ENCODE results near the gene KDM6A.
"Not testable (repeated sequence)": the region's sequence is repeated elsewhere in the genome, so short reads cannot be mapped to it uniquely, and the experiment has no call there.

Gene KDM6A

DNA sequence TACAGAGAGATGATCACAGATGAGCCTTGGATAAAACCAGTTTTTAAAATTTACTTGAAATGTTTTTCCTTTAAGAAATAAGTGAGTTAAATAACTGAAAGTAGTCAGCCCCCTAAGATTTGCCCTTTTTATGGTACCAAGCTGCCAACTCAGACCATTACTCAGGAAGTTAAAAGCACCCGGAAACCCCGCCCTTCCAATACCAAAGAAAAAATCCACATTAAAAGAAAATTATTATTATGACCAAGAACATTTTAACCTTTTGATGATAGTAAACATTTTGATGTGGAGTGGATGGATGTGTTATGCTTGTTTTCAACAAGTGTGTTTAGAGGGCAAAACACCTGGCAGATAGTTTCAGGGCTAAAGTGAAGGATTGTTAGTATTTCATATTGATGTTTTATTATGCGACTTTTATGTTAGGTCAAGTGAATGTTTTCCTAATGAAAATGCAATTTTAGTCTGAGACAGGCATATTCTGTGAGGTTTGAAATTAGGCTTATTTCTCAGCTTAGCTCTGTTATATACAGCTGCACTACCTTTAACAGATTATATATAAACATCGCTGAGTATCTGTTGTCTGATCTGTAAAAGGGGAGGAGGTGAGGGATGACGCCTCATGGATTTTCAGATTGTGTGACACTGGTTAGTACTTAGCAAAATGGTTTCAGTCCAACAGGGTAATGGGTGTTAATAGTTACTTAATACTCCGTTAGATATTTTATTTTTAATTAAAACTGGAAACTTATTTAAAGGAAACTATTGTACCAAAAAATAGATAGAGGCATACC is 89.0 kb downstream of the KDM6A start:
- no peak for DNase-seq (ENCODE audit: low read depth, low spot score)

DNA sequence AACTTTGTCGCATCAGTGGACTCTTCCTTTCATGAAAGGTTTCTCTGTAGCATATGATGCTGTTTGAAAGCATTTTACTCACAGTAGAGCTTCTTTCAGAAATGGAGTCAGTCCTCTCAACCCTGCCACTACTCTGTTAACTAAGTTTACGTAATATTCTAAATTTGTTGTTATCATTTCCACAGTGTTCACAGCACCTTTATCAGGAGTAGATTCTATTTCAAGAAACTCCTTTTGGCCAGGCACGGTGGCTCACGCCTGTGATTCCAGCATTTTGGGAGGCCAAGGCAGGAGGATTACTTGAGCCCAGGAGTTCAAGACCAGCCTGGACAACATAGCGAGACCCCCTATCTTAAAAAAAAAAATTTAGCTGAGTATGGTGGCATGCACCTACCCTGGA is 90.0 kb downstream of the KDM6A start:
- DNase-seq (ENCODE audit: low read depth, low spot score): no peak

DNA sequence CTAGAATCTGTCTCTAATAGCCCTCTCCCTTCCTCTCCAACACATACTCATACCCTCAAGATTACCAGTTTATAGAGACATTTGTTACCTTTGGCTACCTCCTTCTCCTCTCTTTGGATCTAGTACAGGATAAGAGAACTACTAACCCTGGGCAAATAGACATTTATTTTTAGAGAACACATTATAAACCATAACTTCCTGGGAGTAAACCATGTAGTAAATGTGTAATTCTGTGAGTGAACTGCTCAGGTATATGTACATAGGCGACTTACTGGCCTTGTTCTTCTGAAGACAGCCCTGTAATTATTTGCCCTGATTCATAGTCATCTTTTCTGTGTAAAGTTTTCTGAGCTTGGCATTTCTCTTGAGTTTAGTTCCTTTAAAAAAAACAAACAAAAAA is 94.2 kb downstream of the KDM6A start:
- no peak for DNase-seq (ENCODE audit: low read depth, low spot score)

DNA sequence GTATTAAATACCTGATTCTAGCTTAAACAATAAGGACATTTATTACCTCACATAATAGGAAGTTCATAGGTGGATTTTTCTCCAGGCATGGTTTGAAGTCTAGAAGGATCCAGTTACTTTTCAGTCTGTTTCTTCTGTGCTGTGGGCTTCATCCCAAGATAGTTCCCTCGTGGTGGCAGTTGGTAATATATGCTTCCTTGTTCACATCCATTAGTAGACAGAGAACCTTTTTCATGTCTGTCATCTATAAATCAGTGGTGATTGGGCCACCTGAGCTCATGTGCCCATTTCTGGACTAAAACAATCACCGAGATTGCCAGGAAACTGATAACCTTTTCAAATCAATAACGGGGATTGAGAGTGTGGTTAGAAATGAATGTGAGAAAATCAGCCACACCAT is 97.7 kb downstream of the KDM6A start:
- no peak for DNase-seq (ENCODE audit: low read depth, low spot score)

DNA sequence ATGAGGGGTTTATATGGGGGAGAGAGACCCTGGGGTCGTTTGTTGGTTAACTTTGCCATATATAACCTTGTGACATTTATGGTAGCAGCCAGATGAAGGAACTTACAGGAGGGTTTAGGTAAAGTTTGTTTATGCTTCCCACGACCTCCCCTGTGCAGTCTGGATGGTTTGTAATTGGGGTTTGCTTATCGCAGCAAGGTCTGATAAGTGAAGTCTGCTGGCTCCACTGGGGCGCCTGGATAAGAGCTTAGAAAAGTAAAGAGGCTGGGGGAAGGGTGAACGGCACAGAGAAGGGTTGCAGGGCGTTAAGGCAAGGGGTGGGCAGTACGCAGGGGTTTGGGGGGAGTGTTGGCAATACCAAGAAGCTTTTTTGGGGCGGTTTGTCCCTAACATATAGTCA is 98.7 kb downstream of the KDM6A start:
- no peak for DNase-seq (ENCODE audit: low read depth, low spot score)

DNA sequence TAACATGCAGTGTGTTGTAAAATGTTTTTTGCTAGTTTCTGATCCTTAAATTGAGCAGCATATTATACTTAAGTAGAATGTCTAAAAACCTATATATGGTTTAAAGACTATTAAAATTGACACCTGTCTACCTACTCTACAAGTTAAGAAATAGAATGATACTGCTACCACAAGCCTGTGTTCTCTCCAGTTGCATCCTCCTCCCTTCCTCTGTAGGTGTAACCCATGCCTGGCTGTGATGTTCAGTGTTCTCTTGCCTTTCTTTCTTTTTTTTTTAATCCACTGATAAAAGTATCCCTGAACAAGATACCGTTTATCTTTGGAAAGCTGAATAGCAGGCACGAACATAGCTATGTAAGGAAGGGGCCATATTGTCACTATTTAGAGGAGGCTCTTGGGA is 99.1 kb downstream of the KDM6A start:
- DNase-seq (ENCODE audit: low read depth, low spot score): no peak

DNA sequence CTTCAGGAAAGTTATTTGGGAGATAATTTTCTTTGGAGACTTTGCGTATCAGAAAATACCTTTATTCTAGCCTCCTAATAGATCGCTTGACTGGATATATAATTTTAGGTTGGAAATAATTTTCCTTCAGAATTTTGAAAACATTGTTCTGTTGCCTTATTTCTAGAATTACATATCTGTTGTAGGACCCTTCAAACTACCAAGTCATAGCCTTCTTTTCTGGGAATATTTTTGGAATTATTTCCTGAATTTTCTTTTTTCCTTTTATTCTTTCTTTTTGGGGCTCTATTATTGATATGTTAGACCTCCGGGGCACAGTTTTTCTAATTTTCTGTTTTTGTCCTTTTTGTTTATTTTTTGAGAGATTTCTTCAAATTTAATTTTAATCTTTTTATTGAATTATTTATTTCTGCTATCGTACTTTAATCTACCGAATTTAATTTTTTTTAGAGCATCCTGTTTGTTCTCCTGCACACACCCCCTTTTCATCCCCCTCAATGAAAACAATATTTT is 100.5 kb downstream of the KDM6A start:
- DNase-seq (ENCODE audit: low read depth, low spot score): no peak

DNA sequence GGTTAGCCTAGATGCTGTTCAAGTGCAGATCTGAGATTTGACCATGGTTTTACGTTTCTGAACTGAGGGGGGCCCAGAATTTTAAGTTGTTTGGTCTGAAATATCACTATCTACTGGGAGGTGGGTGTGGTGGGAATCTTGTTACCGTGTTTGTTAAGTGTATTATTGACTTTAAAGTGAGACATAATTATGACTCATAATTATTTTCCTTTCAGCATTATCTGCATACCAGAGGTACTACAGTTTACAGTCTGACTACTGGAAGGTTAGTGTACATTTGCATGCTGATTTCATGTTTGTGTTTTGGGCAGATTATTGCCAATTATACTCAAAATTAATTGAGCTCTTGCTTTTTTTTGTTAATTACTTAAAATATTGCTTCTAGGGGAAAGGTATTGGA is 101.5 kb downstream of the KDM6A start:
- DNase-seq (ENCODE audit: low read depth, low spot score): no peak

DNA sequence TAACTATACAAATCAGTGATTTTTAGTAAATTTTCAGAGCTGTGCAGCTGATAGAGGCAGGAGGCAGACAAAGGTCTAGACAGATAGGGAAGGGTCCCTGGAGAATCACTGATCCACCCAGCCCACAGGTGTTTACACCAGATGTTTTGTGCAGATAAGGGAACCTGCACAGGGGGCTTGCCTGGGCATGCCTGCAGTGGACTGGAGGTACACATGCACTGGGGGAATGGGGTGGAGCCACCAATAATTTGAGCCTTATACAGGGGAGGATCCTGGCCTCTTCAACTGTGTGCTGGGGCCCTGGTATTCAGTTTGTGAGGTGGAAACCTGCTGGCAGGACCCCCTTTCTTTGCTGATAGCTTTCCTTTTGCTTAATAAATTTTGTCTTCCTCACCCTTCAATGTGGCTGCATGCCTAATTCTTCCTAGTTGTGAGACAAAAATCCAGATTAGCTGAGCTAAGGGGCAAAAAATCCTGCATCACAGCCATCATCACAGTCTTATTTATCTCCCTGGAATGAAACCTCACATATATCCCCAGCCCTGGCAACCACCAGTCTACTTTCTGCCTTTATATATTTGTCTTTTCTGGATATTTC is 102.8 kb downstream of the KDM6A start:
- no peak for DNase-seq (ENCODE audit: low read depth, low spot score)

DNA sequence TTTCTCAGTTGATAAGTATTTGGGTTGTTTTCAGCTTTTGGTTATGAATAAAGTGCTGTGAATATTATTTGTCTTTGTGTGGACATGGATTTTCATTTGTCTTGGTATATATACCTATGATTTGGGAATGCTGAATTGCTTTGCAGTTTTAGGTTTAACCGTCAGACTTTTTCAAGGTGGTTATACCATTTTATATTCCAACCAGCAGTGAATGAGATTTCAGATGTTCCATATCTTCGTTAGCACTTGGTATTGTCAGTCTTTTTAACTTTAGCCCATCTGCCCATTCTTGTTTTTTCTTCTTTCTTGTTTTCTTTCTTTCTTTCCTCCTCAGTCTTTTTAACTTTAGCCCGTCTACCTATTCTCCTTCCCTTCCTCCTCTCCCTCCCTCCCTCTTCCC is 106.0 kb downstream of the KDM6A start:
- no peak for DNase-seq (ENCODE audit: low read depth, low spot score)

DNA sequence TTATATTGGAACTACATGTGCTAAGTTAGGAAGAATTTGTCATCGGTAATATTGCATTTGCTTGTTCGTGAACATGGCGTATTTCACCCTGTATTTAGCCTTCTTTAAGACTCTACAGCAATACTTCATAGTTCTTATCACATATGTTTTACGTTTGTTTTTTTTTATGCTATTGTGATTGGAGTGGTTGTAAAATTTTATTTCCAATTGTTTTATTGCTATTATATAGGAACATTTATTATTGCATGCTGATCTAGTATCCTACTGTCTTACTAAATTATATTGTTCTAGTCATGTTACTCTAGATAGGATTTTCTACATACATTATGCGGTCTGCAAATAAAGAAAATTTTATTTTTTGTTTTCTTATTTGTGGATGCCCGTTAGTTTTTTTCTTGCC is 107.4 kb downstream of the KDM6A start:
- DNase-seq (ENCODE audit: low read depth, low spot score): no peak

DNA sequence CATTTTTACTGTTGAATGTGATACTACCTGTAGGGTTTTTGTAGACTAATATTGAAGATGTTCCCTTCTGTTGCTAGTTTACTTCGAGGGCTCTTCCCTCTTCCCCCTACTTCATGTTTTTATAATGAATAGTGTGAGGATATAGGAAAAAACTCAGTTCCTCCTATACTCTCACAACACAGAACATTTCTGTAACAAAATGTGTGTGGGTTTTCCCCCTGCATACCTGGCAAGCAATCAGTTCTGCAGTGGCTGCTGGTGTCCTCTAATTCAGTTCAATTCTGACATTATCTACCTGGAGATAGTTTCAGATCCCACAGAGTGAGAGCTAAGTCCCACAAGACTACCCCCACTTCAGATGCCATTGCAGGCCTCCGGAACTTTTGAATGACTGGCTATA is 107.9 kb downstream of the KDM6A start:
- DNase-seq (ENCODE audit: low read depth, low spot score): no peak

DNA sequence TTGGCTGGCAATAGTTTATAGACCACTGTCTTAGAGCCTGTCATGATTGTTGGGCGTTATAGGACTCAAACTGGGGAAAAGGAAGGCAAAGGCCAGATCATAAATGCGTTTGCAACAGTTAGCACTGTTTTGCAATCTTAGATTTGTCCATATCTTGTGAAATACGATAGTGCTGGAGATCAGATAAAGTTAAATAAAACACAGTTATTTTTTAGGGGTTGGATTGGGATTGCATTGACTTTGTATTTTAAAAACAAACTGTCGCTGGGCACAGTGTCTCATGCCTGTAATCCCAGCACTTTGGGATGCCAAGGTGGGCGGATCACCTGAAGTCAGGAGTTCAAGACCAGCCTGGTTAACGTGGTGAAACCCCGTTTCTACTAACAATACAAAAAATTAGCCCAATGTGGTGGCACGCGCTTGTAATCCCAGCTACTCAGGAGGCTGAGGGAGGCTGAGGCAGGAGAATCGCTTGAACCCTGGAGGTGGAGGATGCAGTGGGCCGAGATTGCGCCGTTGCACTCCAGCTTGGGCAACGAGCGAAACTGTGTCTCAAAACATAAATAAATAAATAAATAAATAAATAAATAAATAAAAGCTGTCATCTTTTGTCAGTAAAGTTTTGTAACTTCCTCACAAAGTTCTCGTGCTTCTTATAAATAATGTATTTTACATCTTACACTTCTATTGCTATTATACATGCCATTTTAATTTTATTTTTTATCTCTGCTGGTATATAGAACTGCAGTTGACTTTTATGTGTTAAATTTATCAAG is 117.2 kb downstream of the KDM6A start:
- DNase-seq (ENCODE audit: low read depth, low spot score): no peak

DNA sequence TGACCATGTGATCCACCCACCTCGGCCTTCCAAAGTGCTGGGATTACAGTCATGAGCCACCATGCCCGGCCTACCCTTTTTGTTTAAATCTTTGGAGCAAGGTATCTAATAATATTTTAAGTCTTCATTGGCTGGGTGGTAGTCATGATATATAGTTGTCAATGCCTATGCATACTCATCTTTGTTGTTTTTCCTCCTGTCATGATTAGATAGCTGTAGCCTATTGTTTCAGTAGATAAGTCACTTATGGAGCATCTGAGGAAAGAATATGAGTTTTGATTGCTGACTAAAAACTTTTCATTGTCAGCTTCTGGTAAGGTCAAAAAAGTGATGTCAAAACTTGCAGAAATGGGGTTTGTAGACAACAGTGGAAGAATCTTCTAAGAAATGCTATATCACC is 119.8 kb downstream of the KDM6A start:
- DNase-seq (ENCODE audit: low read depth, low spot score): no peak

DNA sequence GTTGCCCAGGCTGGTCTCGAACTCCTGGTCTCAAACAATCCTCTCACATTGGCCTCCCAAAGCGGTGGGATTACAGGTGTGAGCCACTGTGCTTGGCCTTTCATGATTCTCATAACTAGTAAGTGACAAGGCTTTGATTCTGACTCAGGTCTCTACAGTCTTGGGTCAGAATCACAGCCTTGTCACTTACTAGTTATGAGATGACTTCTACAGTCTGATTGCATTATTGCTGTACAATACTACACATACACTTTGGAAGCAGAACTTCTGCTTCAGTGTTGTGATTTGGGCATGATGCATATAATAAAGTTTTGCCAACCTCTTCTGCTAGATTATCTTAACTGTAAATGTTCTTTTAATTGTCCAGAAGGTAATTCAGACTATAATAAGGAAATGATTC is 123.3 kb downstream of the KDM6A start:
- DNase-seq (ENCODE audit: low read depth, low spot score): no peak

DNA sequence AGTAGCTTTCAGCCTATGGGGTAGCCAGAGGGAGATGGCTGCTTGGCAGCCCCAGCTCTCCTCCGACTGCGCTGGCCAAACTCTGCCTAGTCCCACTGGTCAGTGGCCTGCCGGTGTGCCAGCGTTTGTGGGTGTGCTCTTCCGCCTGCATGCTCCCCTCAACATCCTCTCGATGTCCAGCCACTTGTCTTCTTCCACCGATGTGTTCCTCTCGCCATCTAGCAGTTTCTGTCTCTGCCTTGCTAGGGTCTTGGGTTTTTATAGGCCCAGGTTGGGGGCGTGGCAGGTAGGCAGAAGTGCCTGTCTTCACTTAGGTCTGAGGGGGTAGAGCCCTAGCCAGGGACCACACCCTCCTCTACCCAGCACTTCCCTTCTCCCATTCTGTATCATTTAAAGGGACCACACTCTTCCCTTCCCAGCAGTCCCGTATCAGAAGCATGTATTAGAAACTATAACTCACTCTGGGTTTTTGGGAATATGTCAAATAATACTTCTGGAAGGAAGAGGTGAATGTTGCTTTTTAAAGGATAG is 124.4 kb downstream of the KDM6A start:
- no peak for DNase-seq (ENCODE audit: low read depth, low spot score)

DNA sequence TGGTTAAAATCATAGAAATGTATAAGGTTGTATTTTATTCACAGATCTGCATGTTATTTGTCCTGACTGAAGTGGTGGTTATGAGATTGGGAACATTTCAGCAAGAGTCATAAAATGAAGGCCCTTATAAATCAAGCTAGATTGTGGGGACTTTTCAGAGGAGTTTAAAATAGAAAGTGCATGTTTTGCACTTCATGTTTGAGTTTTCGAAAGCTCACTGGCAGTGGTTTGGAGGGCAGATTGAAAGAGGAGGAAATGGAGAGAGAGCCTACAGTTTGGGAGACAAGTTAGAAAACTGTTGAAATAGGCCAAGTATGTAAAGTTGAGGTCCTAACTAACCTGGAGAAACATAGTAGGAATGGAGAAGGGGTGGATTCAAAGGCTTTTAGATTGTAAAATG is 124.9 kb downstream of the KDM6A start:
- no peak for DNase-seq (ENCODE audit: low read depth, low spot score)

DNA sequence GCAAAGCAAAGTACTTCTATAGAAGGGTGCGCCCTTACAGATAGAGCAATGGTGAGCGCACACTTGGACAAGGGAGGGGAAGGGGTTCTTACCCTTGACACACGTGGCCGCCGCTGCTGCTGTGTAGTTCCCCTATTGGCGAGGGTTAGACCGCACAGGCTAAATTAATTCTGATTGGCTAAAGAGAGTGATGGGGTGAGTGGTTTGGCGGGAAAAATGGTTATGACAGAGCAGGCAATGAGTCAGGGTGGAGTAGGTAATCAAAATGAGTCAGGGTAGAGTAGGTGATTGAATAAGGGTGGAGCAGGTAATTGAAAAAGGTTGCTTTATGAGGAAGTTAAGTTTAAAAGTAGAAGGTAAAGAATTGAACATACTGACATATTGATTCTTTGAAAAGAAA is 126.2 kb downstream of the KDM6A start:
- not testable (repeated sequence) for DNase-seq (ENCODE audit: low read depth, low spot score)

DNA sequence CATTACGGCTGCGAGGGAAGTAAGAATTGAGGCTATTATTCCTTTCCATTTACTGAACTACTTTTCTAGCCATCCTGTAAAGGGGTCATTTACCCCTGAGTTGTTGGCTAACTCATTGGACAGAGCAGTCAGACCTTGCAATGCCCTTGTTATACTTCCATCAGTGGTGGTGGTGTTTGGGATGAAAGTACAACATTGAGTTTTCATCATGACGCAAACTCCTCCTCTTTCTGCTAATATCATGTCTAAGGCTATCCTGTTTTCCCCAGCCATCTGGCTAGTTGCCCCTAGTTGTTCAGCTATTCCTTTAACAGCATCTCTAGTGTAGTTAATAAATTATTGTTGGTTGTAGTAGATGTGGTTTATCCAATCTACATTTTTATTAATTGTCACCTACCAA is 126.9 kb downstream of the KDM6A start:
- DNase-seq (ENCODE audit: low read depth, low spot score): not testable (repeated sequence)

DNA sequence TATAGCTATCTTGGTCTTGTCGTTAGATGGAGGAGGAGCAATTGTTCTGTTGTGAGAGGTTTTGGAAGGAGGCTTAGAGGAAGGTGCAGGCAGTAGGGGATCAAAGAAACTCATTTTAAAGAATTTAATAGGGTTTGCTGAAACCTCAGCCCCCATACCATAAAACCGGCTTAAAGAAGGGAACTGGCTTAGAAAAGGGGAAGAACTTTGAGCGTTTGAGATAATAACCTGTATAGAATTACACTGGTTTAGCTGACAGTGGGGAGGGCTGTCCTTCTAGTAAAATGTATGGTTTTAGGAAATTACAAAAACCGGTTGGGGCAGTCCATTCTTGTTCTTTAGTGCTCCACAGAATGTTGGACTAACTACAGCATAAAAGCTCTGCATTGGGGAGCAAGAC is 128.1 kb downstream of the KDM6A start:
- DNase-seq (ENCODE audit: low read depth, low spot score): no peak

DNA sequence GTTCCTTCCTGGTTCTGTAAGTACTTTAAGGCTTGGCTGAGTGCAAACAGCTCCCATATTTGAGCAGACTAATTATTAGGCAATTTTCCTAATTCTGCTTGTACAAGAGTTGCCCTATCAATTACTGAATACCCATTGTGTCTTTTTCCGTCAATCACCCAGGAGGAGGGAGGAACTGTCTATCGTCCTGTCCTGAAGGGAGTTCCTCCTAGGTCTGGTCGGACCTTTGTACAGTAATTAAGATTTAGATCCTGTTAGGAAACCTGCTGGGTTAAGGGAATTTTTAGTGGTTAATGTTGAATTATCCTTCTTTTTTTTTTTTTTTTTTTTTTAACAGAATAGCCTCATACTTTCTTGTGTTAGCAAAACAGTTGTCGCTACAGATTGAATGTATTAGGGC is 130.1 kb downstream of the KDM6A start:
- no peak for DNase-seq (ENCODE audit: low read depth, low spot score)

DNA sequence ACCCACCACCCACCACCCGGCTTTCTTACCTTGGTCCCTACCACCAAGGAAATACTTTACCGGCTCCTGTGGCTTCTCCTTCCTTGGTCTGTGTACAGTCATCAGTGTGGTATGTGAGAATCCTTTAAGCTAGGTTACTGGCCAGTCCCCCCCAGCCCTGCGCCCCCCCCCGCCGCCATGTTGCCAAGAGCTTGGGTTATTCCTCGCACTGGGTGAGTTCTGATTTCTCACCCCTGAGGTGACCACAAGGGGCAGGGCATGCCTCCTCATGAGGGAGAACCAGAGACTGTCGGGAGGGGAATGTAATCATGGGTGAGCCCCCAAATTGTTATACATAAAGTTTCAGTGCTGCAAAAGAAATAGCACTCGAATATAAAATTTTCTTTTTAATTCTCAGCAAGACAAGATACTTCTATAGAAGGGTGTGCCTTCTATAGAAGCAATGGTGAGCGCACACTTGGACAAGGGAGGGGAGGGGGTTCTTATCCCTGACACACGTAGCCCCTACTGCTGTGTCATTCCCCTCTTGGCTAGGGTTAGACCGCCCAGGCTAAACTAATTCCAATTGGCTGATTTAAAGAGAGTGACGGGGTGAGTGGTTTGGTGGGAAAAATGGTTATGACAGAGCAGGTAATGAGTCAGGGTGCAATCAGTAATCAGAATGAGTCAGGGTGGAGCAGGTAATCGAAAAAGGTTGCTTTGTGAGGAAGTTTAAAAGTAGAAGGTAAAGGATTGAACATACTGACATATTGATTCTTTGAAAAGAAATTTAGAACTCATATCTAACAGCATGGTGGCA is 133.2 kb downstream of the KDM6A start:
- DNase-seq (ENCODE audit: low read depth, low spot score): no peak
